CD4-positive, alpha-beta T cell (primary cell): ENCODE results near the gene KCNJ3. TPM values are rescaled to one million over a fixed set of nuclear protein-coding genes. Genes with fewer than 3 reads are reported as not detected.

Experiments
- ATAC-seq: fragments of 200-7000 bp; cut with Tn5 transposase; one replicate; pipeline ENCODE4 v1.10.0; 2022; ENCODE audit warnings: mild to moderate bottlenecking; ENCODE audit not compliant: poor library complexity
- CTCF ChIA-PET: fragments of 350-600 bp; sonication (Branson Sonifier 250); formaldehyde crosslinking; loops from one replicate; lab custom pipeline; 2021; ENCODE audit warnings: antibody characterized with exemption, inconsistent platforms; lab: Charles Lee
- POLR2A ChIA-PET: fragments of 350-600 bp; sonication (Branson Sonifier 250); formaldehyde crosslinking; loops from one replicate; lab custom pipeline; 2021; ENCODE audit warnings: antibody characterized with exemption, inconsistent platforms; lab: Charles Lee
- DNase-seq, 14 experiments: peaks; one replicate each; pipeline ENCODE4 v3.0.0-alpha.2; 2013 to 2020; ENCODE audit warnings: mixed read lengths in 2 of 14
- H3K27ac ChIP-seq, 2 donors: one replicate each; pipeline versions ENCODE4 v1.5.1 to v1.7.0; 2013; ENCODE audit warnings: low read length in 2 of 2, low read depth in 1 of 2, mild to moderate bottlenecking in 1 of 2
- H3K27me3 ChIP-seq, 2 experiments: 1 replicate in 1 of 2; 2 replicates in 1 of 2; pipeline versions ENCODE4 v1.6.1 to v1.7.0; 2013; ENCODE audit warnings: low read length in 2 of 2, control low read depth in 1 of 2, mild to moderate bottlenecking in 1 of 2, moderate library complexity in 1 of 2; ENCODE audit not compliant: insufficient read depth in 2 of 2, control insufficient read depth in 1 of 2
- H3K36me3 ChIP-seq: one replicate; pipeline ENCODE4 v1.6.1; 2013; ENCODE audit warnings: low read length, control low read depth; ENCODE audit not compliant: insufficient read depth
- H3K4me1 ChIP-seq: one replicate; pipeline ENCODE4 v1.6.1; 2013; ENCODE audit warnings: low read length, control low read depth; ENCODE audit not compliant: insufficient read depth
- H3K4me3 ChIP-seq: one replicate; pipeline ENCODE4 v1.5.1; 2013; ENCODE audit warnings: mild to moderate bottlenecking, low read length, moderate library complexity
- H3K9me3 ChIP-seq, 2 experiments: 1 replicate in 1 of 2; 2 replicates in 1 of 2; pipeline versions ENCODE4 v1.6.1 to v1.7.0; 2013; ENCODE audit warnings: low read length in 2 of 2, mild to moderate bottlenecking in 2 of 2, control low read depth in 1 of 2, moderate library complexity in 1 of 2; ENCODE audit not compliant: control insufficient read depth in 1 of 2, insufficient read depth in 1 of 2
- H3K27ac Mint-ChIP-seq: one replicate; pipeline ENCODE4 v1.8.0; 2020; ENCODE audit warnings: mixed read lengths
- H3K27me3 Mint-ChIP-seq: one replicate; pipeline ENCODE4 v1.8.0; 2021; ENCODE audit warnings: mixed read lengths
- H3K36me3 Mint-ChIP-seq: one replicate; pipeline ENCODE4 v1.8.0; 2021; ENCODE audit warnings: low read depth, mixed read lengths
- H3K4me1 Mint-ChIP-seq: one replicate; pipeline ENCODE4 v1.8.0; 2021; ENCODE audit warnings: low read depth, mixed read lengths
- H3K4me3 Mint-ChIP-seq: one replicate; pipeline ENCODE4 v1.8.0; 2020; ENCODE audit warnings: mild to moderate bottlenecking, mixed read lengths
- H3K9me3 Mint-ChIP-seq: one replicate; pipeline ENCODE4 v1.8.0; 2020; ENCODE audit warnings: mixed read lengths
- intact Hi-C, 2 experiments: fragments of 100-400 bp; cut with DNase I in 1 of 2; cut with micrococcal nuclease in 1 of 2; formaldehyde crosslinking; loops; one replicate each; pipeline versions ENCODE4 v1.15.1 to v1.9.0; 2023 to 2025; cut with DNase I, micrococcal nuclease
- total RNA-seq, 174 experiments: library from RNA in 2 of 174; stranded (reverse) in 2 of 174; gene quantifications; one replicate each; pipeline ENCODE4 v1.2.3 and lab custom pipeline; 2021 to 2026
- TF ChIP-seq, protein P1 (sequence below): fragments of 200-600 bp; IDR thresholded peaks from one replicate; pipeline ENCODE4 v1.8.0; 2022; ENCODE audit warnings: antibody characterized with exemption, mild to moderate bottlenecking

KCNJ3 gene
- total RNA-seq, 2 experiments from 2014 or later: not detected

DNA sequence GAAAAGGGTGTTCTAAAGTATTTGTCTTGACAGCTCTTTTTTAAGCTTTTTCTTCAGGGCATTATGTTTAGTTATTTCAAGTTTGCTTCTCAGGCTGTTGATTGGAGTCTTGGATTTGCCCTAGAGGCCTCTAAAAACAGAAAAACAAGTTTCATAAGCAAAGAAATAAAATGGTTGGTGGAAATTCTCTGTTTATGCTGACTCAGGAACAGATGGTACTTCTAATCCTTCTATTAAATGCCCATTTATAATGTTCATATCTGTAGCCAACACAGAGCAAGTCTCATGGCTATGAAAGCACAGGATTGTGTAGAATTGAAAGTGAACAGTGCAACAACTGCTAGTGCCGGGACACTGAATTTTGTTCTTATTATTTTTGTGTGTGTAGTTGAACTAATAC, 60.4 kb downstream of the KCNJ3 start:
- no peaks in the 10 kb centered on the region for H3K4me1 Mint-ChIP-seq
- H3K4me3 ChIP-seq: no peak overlapping the region
- POLR2A ChIA-PET: no interaction called here
- H3K27ac ChIP-seq: no peak overlapping the region
- no peak overlapping the region for H3K27ac Mint-ChIP-seq
- DNase-seq: no peak
- H3K27me3 Mint-ChIP-seq: no peaks in the 10 kb centered on the region
- H3K27me3 ChIP-seq: no peaks in the 10 kb centered on the region
- no peak overlapping the region for H3K4me3 Mint-ChIP-seq
- H3K36me3 ChIP-seq: no peaks in the 10 kb centered on the region
- H3K4me1 ChIP-seq: no peaks in the 10 kb centered on the region
- TF ChIP-seq, protein P1, sequence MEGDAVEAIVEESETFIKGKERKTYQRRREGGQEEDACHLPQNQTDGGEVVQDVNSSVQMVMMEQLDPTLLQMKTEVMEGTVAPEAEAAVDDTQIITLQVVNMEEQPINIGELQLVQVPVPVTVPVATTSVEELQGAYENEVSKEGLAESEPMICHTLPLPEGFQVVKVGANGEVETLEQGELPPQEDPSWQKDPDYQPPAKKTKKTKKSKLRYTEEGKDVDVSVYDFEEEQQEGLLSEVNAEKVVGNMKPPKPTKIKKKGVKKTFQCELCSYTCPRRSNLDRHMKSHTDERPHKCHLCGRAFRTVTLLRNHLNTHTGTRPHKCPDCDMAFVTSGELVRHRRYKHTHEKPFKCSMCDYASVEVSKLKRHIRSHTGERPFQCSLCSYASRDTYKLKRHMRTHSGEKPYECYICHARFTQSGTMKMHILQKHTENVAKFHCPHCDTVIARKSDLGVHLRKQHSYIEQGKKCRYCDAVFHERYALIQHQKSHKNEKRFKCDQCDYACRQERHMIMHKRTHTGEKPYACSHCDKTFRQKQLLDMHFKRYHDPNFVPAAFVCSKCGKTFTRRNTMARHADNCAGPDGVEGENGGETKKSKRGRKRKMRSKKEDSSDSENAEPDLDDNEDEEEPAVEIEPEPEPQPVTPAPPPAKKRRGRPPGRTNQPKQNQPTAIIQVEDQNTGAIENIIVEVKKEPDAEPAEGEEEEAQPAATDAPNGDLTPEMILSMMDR: no peak
- H3K9me3 Mint-ChIP-seq: no peaks in the 10 kb centered on the region
- no peaks in the 10 kb centered on the region for H3K36me3 Mint-ChIP-seq
- CTCF ChIA-PET: no interaction called here
- no peaks in the 10 kb centered on the region for H3K9me3 ChIP-seq
- intact Hi-C loops: no loop called here
- no peak for ATAC-seq

DNA sequence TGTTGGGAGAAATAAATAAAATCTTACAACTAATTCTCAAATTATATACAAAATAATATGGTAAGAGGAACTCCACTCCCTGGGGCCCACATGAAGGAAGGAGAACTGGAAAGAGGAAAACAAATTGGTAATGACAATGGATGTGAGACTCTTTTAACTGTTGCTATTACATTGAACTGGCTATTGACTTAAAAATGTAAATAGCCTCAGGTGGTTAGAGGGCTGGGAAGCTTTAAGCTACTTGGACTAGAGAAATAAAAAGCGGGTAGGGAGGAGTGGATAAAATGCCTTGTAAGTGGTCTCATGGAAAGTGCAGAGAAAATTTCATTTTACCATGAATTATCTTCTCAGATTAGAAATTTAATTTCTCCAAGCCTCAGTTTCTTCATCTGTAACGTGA, 64.1 kb downstream of the KCNJ3 start:
- Mint-ChIP-seq H3K4me3 (no peak overlapping the region), H3K4me1 (no peaks in the 10 kb centered on the region), H3K36me3 (no peaks in the 10 kb centered on the region), H3K27me3 (no peaks in the 10 kb centered on the region), H3K9me3 (no peaks in the 10 kb centered on the region), H3K27ac (no peak overlapping the region)
- no peak overlapping the region for H3K27ac ChIP-seq
- intact Hi-C loops: loop anchor here in 1 of 2 experiments (5.0 kb wide), 1 partner anchor 640 kb away; no protein-coding TSS in a partner anchor
- DNase-seq (no peak), ATAC-seq (no peak)
- ChIA-PET POLR2A (no interaction called here), CTCF (no interaction called here)
- no peaks in the 10 kb centered on the region for H3K27me3 ChIP-seq
- TF ChIP-seq, protein P1: no peak
- H3K9me3 ChIP-seq: peaks cover 0 to 7% of the 10 kb centered on the region in 2 experiments
- H3K4me3 ChIP-seq: no peak overlapping the region
- no peaks in the 10 kb centered on the region for H3K4me1 ChIP-seq
- H3K36me3 ChIP-seq: no peaks in the 10 kb centered on the region

DNA sequence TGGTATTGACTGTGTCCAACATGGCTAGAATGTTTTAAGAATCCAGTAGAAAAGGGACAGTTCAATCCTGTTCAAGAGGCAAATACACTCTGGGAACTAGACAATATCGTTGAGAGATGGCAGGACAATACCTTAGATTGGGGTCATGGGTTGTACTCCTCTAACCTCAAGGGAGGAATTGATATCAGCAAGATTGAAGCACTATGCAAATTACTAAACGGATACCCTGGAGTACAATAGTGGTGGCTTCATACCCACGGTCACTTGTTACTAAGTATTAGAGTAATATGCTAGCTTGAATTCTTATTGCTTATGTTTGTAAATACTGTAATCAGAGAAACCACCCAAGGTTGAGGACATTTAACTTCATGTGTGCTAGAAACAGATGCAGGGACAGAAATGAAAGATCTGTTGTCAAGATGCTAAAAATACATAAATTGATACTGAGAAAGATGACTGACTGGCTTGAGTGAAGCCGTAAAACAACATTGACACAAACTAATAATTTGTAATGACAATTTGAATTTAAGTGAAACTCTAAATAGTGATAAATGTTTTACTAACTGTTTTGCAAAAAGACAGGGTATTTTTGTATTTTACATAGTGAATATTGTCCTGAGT, 73.3 kb downstream of the KCNJ3 start:
- ATAC-seq (no peak), DNase-seq (no peak)
- Mint-ChIP-seq H3K4me1 (no peaks in the 10 kb centered on the region), H3K9me3 (peaks cover 3% of the 10 kb centered on the region), H3K4me3 (no peak overlapping the region), H3K27ac (no peak overlapping the region), H3K36me3 (no peaks in the 10 kb centered on the region), H3K27me3 (no peaks in the 10 kb centered on the region)
- Histone ChIP-seq H3K9me3 (peaks cover 0 to 4% of the 10 kb centered on the region in 2 experiments), H3K36me3 (no peaks in the 10 kb centered on the region), H3K4me1 (no peaks in the 10 kb centered on the region), H3K4me3 (no peak overlapping the region), H3K27me3 (no peaks in the 10 kb centered on the region), H3K27ac (no peak overlapping the region)
- POLR2A ChIA-PET: no interaction called here
- TF ChIP-seq, protein P1: no peak
- intact Hi-C loops: no loop called here
- CTCF ChIA-PET: no interaction called here
